ENCODE results near the gene UBE2J1. TPM values are rescaled to one million over a fixed set of nuclear protein-coding genes. Genes with fewer than 3 reads are reported as not detected.
"Not testable (repeated sequence)": the region's sequence is repeated elsewhere in the genome, so short reads cannot be mapped to it uniquely, and the experiment has no call there.

Gene UBE2J1
- total RNA-seq, 3 donors from 2014 or later, result 15.0 to 19.4 (median 16.1) TPM

DNA sequence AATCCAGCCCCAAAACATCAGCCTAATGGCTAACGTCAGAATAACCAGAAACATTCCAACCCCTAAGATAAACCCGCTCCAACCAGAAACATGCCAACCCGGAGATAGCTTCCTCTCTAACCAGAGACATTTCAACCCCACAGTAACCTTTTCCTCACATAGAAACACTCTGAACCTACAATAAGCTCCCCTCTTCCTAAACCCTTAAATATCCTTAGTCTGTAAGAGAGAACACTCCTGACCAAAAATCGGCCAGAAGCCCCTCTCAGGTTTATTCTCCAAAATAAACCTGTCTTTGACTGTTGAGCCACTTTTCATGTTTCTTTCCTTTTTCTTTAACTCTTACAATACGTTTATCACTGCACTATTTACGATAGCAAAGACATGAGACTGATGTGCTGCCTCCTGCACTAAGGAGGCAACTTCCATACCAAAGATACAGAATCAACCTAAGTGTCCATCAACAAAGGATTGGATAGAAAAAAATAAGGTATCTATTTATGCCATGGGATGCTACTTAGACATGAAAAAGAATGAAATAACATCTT is 32.4 kb downstream of the UBE2J1 start:
- Mint-ChIP-seq H3K4me3 (no peak overlapping the region), H3K36me3 (ENCODE audit: insufficient read depth) (peaks cover 23% of the 10 kb centered on the region), H3K27me3 (ENCODE audit: low read depth) (no peaks in the 10 kb centered on the region), H3K9me3 (no peaks in the 10 kb centered on the region), H3K4me1 (ENCODE audit: low read depth) (peaks cover 3% of the 10 kb centered on the region)
- ATAC-seq, result no peak
- DNase-seq, result no peak

DNA sequence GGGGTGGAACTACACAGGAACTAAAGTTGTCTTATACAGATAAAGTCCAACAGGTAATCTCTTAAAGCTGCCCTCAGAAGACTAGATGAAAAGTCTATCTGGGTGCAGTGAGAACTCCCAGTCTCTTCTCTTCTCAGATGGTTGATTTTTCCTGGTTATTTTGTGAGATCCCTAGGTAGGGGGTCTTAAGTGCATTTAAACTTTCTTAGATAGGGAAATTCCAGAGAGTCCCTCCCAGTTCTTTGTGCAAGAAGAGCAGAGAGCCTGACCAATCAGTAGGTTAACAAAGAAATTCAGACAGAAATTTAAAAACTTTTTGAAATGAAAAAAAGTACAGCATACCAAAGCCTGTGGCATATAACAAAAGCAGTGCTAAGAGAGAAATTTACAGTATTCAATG is 35.5 kb downstream of the UBE2J1 start:
- Mint-ChIP-seq H3K9me3 (no peaks in the 10 kb centered on the region), H3K27me3 (ENCODE audit: low read depth) (no peaks in the 10 kb centered on the region), H3K4me3 (no peak overlapping the region), H3K4me1 (ENCODE audit: low read depth) (peaks cover 3% of the 10 kb centered on the region), H3K36me3 (ENCODE audit: insufficient read depth) (peaks cover 23% of the 10 kb centered on the region)
- DNase-seq (no peak), ATAC-seq (no peak)

DNA sequence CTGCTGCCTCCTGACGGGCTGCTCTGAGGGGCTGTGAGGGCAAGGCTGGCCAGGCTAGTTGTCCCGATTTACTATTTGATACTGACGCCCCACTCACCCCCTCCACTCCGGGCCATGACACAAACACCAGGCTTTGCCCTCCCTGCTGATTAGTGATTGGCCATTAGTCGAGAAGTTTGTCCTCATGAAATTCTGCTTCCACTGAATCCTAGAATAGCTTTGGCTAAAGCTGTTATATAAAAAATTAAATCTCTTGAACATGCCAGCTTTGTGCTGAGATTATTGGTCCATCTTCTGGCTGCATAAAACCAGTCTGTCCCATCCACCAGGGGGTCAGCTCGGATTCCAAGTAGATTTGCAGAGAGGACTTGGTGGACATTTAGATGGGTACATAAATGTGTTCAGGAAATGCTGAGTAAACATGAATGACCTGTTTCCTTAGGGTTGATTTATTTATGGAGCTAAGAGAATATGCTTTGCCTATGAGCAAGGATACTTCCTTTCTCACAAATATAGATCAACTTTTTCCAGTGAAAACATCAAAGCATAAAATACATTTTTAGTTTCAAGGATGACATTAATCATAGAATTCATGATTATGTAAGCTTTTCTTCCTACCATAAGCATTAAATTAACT is 37.2 kb downstream of the UBE2J1 start, which contains the start of gene GABRR2:
Gene GABRR2 (minus strand): TSS at position 51 of the 637 bp plus-strand sequence. CDS start 134 bp downstream, outside the sequence.
- Mint-ChIP-seq H3K27me3 (ENCODE audit: low read depth) (no peaks in the 10 kb centered on the region), H3K9me3 (no peaks in the 10 kb centered on the region), H3K4me1 (ENCODE audit: low read depth) (peaks cover 3% of the 10 kb centered on the region), H3K36me3 (ENCODE audit: insufficient read depth) (peaks cover 22% of the 10 kb centered on the region), H3K4me3 (no peak within 1 kb of the TSS)
- no peak for DNase-seq
- ATAC-seq, result no peak

DNA sequence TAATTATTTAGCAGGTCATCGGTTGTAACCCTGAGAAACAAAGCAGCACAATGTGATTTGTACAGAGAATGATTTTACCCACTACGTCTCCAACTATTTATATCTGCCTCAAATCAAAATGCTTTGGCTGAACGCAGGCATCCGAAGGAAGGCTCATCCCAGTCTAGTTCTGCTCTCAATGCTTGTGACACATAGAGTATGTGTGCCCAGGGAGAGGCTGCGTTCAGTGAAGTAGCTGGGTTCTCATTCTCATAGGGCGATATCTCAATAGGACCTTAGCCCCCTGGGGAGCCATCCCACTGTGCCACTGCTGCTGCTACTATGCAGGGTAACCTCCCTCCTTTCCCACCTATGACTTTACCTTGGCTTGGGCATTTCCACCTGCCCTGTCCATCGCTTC is 37.8 kb downstream of the UBE2J1 start:
- H3K4me3 Mint-ChIP-seq, result no peak overlapping the region
- H3K27me3 Mint-ChIP-seq (ENCODE audit: low read depth), result no peaks in the 10 kb centered on the region
- peaks cover 1% of the 10 kb centered on the region for H3K4me1 Mint-ChIP-seq (ENCODE audit: low read depth)
- peaks cover 16% of the 10 kb centered on the region for H3K36me3 Mint-ChIP-seq (ENCODE audit: insufficient read depth)
- H3K9me3 Mint-ChIP-seq, result no peaks in the 10 kb centered on the region
- DNase-seq (no peak), ATAC-seq (no peak)

DNA sequence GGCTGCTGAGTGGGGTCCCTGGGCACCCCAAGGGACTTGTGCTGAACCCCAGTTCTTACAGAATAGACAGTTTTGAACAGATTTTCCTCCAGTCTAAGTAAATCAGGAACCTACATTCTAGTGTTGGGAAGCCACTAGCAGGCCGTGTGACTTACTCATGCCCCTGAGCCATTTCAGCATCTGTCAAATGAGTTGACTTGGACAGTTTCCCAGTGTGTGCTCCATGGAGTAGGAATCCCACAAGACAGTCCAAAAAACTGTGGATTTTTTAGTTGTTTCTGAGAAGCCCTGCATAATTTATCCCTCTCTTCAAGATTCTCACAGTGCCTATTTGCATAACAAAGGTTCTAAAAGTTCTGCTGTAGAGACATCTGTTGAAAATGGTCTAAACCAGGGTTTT is 39.5 kb downstream of the UBE2J1 start:
- H3K4me1 Mint-ChIP-seq (ENCODE audit: low read depth), result no peaks in the 10 kb centered on the region
- no peak overlapping the region for H3K4me3 Mint-ChIP-seq
- H3K36me3 Mint-ChIP-seq (ENCODE audit: insufficient read depth), result peaks cover 12% of the 10 kb centered on the region
- H3K27me3 Mint-ChIP-seq (ENCODE audit: low read depth), result no peaks in the 10 kb centered on the region
- H3K9me3 Mint-ChIP-seq, result no peaks in the 10 kb centered on the region
- no peak for ATAC-seq
- DNase-seq, result no peak

DNA sequence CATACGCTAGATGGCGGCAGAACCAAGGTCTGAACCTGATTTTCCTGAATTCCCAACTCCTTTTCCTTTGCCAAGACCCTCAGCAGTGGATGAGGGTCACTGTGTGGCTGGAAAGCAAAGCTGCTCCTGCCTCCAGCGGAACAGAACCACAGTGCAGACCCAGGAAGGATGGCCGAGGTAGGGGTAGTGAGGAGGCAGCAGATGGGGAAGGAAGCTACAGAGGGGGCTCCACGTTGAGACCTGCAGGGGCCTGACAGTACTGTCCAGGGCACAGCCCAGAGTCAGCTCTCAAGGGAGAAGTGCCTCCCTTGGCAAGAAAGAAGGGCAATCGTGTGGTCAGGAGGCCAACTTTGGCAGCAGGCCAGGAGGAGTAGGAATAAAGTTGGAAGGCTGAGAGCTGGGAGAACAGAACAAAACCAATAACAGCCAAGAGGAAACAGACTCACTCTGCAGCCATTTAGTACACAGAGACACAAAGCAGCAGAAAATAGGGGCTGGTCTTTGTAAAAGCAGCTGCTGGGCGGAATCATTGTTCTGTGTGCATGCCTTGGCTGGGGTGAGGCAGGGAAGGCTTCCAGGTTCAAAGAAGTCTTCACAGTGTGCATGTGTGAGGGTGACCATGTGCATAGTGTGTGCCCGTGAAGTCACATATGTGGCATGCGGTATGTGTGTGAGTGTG is 40.5 kb downstream of the UBE2J1 start:
- Mint-ChIP-seq H3K36me3 (ENCODE audit: insufficient read depth) (peaks cover 8% of the 10 kb centered on the region), H3K4me1 (ENCODE audit: low read depth) (no peaks in the 10 kb centered on the region)
- ATAC-seq, result no peak

DNA sequence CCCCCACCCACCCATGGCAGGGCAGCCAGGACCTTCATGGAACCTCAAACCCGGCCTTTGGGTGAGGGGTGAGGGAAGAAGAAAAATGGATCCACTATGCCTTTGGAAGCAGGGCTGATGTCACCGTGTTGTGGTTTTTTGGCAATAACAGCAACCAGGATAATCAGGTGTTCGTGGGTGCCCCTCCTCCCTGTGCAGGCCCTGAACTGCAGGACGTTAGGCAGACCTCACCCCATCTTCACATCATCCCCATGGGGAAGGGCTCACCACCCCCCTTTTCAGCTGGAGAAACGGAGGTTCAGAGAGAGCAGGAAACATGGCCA is 41.0 kb downstream of the UBE2J1 start:
- H3K27me3 Mint-ChIP-seq (ENCODE audit: low read depth), result no peaks in the 10 kb centered on the region
- peaks cover 8% of the 10 kb centered on the region for H3K36me3 Mint-ChIP-seq (ENCODE audit: insufficient read depth)
- H3K4me1 Mint-ChIP-seq (ENCODE audit: low read depth), result no peaks in the 10 kb centered on the region
- ATAC-seq, result no peak
- no peak for DNase-seq
- no peak overlapping the region for H3K4me3 Mint-ChIP-seq
- no peaks in the 10 kb centered on the region for H3K9me3 Mint-ChIP-seq

More for the DNA sequence above, 40.5 kb downstream of the UBE2J1 start:
- H3K4me3 Mint-ChIP-seq, result no peak overlapping the region
- H3K9me3 Mint-ChIP-seq, result no peaks in the 10 kb centered on the region
- no peak for DNase-seq
- no peaks in the 10 kb centered on the region for H3K27me3 Mint-ChIP-seq (ENCODE audit: low read depth)

DNA sequence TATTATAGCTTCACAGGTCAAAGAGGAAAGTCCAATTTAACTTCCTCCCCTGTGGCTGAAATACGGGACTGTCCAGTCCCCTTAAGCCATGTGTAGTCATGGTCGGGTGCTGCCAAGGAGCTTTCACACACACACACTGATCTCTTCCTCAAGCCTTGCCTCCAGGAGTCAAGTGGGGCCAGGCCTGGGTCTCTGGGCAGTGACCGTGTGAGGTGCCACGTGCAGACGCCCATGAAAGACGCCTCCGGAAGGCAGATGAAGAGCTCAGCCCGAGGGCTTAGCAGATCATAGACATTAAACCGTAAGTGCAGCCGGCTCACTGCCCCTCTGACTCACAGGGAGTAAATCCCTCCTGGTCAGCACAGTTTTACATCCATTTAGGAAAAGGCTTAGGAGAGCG is 41.6 kb downstream of the UBE2J1 start:
- no peak for DNase-seq
- Mint-ChIP-seq H3K27me3 (ENCODE audit: low read depth) (no peaks in the 10 kb centered on the region), H3K4me3 (no peak overlapping the region), H3K4me1 (ENCODE audit: low read depth) (no peaks in the 10 kb centered on the region), H3K9me3 (no peaks in the 10 kb centered on the region), H3K36me3 (ENCODE audit: insufficient read depth) (peaks cover 5% of the 10 kb centered on the region)
- no peak for ATAC-seq

DNA sequence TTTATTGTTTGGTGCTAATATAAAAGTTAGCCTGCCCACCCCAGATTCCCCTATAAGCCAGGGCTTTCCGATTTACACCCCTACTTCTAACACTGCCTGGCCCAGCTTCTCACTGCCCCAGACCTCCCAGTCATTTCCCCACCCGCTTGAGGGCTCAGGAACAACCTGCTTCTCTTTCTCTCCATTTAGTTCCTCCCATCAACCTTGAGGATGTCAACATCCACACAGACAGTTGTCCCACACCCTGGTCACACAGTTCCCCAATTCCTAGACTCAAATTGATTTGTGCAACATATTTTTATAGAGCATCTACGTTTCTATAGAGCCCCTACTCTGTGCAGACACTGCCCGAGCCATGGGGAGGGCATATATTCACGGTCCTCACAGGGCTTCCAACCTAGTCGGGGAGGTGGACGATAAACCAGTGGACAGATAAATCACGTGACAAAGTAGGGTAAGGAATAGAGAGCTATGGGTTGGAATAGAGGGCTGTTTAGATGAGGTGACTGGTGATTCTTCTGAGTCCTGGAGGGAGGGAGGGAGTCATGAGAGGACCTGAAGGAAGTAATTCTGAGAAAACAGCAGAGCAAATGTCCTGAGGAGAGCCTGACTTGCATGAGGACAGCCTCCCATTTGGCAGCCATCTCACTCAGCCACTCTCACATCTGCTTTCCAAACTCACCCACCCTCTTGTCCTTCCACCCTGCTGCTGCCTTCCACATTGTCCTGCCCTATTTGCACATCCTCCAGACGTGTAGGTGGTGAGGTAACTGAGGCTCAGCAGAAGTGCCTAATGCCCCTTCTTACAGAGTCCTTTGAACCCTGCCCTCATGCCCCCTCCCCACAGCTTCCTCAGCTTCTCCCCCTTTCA is 43.8 kb downstream of the UBE2J1 start:
- Mint-ChIP-seq H3K4me3 (no peak overlapping the region), H3K36me3 (ENCODE audit: insufficient read depth) (no peaks in the 10 kb centered on the region), H3K27me3 (ENCODE audit: low read depth) (peaks cover 2% of the 10 kb centered on the region), H3K9me3 (no peaks in the 10 kb centered on the region), H3K4me1 (ENCODE audit: low read depth) (no peaks in the 10 kb centered on the region)
- ATAC-seq (no peak), DNase-seq (no peak)

DNA sequence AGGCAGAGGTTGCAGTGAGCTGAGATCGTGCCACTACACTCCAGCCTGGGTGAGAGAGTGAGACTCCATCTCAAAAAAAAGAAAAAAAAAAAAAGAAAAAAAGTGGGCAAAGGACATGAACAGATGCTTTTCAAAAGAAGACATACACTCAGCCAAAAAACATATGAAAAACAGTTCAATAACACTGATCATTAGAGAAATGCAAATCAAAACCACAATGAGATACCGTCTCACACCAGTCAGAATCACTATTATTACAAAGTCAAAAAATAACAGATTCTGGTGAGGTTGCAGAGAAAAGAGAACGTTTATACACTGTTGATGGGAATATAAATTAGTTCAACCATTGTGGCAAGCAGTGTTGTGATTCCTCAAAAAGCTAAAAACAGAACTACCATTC is 48.0 kb downstream of the UBE2J1 start:
- not testable (repeated sequence) for H3K36me3 Mint-ChIP-seq (ENCODE audit: insufficient read depth); ATAC-seq; DNase-seq; H3K4me3 Mint-ChIP-seq; H3K27me3 Mint-ChIP-seq (ENCODE audit: low read depth); H3K4me1 Mint-ChIP-seq (ENCODE audit: low read depth); H3K9me3 Mint-ChIP-seq

DNA sequence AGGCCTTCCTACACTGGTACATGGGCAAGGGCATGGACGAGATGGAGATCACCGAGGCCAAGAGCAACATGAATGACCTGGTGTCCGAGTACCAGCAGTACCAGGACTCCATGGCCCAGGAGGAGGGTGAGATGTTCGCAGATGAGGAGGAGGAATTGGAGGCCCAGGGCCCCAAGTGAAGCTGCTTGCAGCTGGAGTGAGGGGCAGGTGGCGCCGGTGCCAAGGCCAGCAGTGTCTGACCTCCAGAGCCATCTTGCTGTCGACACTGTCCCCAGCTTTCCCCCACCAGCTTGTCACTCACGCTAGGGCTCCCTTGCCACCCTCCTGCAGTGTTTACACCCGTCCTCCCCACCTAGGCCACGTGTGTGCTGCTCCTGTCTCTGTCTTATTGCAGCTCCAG is 49.6 kb downstream of the UBE2J1 start:
- ATAC-seq (no peak), DNase-seq (no peak)
- H3K36me3 Mint-ChIP-seq (ENCODE audit: insufficient read depth), result no peaks in the 10 kb centered on the region
- peaks cover 2% of the 10 kb centered on the region for H3K27me3 Mint-ChIP-seq (ENCODE audit: low read depth)
- peaks cover 18% of the 10 kb centered on the region for H3K4me1 Mint-ChIP-seq (ENCODE audit: low read depth)
- no peaks in the 10 kb centered on the region for H3K9me3 Mint-ChIP-seq
- H3K4me3 Mint-ChIP-seq, result no peak overlapping the region

DNA sequence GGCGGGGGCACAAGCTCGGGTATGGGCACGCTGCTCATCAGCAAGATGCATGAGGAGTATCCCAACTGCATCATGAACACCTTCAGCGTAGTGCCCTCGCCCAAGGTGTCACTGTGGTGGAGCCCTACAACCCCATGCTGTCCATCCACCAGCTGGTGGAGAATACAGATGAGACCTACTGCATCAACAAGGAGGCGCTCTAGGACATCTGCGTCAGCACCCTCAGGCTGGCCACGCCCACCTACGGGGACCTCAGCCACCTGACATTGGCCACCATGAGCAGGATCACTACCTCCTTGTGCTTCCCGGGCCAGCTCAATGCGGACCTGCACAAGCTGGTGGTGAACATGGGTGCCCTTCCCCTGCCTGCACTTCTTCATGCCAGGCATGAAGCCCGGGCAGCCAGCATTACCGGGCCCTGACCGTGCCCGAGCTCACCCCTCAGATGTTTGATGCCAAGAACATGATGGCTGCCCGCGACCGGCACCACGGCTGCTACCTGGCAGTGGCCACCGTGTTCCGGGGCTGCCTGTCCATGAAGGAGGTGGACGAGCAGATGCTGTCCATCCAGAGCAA is 50.2 kb downstream of the UBE2J1 start:
- no peak for ATAC-seq
- H3K4me3 Mint-ChIP-seq, result no peak overlapping the region
- peaks cover 23% of the 10 kb centered on the region for H3K4me1 Mint-ChIP-seq (ENCODE audit: low read depth)
- no peak for DNase-seq
- peaks cover 2% of the 10 kb centered on the region for H3K27me3 Mint-ChIP-seq (ENCODE audit: low read depth)
- H3K36me3 Mint-ChIP-seq (ENCODE audit: insufficient read depth), result no peaks in the 10 kb centered on the region
- no peaks in the 10 kb centered on the region for H3K9me3 Mint-ChIP-seq

DNA sequence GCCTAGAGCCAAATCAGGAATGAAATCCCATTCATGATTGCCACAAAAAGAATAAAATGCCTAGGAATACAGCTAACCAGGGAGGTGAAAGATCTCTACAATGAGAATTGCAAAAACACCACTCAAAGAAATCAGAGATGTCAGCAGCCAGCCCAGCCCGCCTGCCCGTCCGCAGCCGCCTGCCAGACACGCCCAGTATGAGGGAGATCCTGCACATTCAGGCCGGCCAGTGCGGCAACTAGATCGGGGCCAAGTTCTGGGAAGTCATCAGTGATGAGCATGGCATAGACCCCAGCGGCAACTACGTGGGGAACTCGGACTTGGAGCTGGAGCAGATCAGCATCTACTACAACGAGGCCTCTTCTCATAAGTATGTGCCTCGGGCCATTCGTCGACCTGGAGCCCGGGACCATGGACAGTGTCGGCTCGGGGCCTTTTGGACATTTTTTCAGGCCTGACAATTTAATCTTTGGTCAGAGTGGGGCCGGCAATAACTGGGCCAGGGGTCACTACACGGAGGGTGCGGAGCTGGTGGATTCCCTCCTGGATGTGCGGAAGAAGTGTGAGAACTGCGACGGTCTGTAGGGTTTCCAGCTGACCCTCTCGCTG is 50.8 kb downstream of the UBE2J1 start:
- no peak for DNase-seq
- Mint-ChIP-seq H3K4me3 (no peak overlapping the region), H3K36me3 (ENCODE audit: insufficient read depth) (no peaks in the 10 kb centered on the region), H3K4me1 (ENCODE audit: low read depth) (peaks cover 23% of the 10 kb centered on the region), H3K9me3 (no peaks in the 10 kb centered on the region), H3K27me3 (ENCODE audit: low read depth) (peaks cover 2% of the 10 kb centered on the region)
- ATAC-seq, result no peak

DNA sequence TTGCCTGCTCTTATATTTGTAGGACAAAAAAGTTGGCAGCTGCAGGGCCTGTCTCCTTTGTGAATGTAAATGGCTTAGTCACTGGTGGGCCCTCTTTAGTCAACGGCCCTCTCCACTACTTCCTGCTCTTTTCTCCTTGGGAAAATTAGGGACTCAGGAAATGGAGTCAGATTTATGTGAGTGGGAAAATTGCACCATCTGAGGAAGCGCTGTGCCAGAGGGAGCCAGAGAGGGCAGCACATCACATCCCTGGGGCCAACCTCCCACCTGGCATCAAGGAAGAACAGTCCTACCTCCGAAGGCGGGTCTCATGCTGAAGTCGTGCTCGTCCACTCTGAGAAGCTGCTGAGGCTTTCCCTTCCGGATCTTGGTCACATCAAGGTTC is 53.1 kb downstream of the UBE2J1 start:
- no peaks in the 10 kb centered on the region for H3K27me3 Mint-ChIP-seq (ENCODE audit: low read depth)
- H3K9me3 Mint-ChIP-seq, result no peaks in the 10 kb centered on the region
- H3K4me3 Mint-ChIP-seq, result no peak overlapping the region
- no peak for DNase-seq
- H3K36me3 Mint-ChIP-seq (ENCODE audit: insufficient read depth), result no peaks in the 10 kb centered on the region
- H3K4me1 Mint-ChIP-seq (ENCODE audit: low read depth), result peaks cover 23% of the 10 kb centered on the region
- ATAC-seq, result no peak

All from activated T-cell treated with anti-CD3 and anti-CD28 coated beads, Interleukin-2, amount 50 U/mL, for 4 hours (primary cell).